Daoy (cell line): ENCODE measurements around the gene DACH1. TPM values are rescaled to one million over a fixed set of nuclear protein-coding genes. Genes with fewer than 3 reads are reported as not detected.

ENCODE experiments used
- DNase-seq: peaks from one replicate; pipeline ENCODE4 v3.0.0-alpha.2; 2015; ENCODE audit warnings: low read depth
- total RNA-seq: library from RNA; depleted of rRNA; stranded (reverse); fragments of >200 nt; shearing (Covaris generic); gene quantifications from 2 replicates; pipeline ENCODE4 v1.2.3, GENCODE V29; 2014

DACH1 gene
- total RNA-seq, 1 experiment from 2014 or later, result not detected

GRCh38 chr13:71583581-71583980, 283.4 kb downstream of the DACH1 start:
- no peak for DNase-seq

DNA sequence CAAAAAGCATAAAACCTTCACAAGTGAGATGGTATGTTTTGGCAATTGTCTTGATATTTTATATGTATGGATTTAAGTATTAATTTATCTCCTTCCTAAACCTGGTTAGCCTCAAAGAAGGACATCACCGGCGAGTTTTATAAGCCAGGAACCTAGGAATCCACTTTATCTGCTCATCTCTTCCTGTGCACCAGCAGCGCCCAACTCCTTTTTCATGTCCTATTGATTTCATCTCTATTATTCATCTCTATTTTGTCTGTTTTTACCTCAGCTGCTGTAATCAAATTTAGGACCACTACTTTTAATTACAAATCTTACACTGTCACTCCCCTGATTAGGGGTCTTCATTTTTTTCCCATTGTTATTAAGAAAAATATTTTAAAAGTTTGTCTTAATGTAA, 286.4 kb downstream of the DACH1 start:
- DNase-seq, result no peak

- no peak for DNase-seq
Observed at GRCh38 chr13:71578048-71578447, 289.0 kb downstream of the DACH1 start.

GRCh38 chr13:71577127-71577526, 289.9 kb downstream of the DACH1 start:
- DNase-seq, result no peak

DNA sequence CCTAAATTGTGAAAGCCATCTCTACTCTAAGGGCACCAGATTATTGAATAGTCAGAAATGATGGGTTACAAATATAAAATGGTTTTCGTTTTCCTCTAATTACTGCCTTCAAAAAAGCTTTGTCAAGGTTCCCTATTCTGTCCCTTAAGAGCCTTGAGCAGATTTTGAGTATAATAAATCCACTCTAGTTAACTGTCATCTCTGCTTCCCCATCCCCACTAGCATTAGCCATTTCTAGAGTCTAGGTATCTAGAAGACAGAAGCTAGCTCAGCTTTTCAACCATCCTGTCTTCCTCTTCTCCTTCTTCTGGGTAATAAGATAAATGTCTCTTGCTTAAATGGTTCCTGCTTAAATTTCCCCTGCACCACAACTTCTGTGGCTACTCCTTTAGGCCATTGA, 290.4 kb downstream of the DACH1 start:
- DNase-seq, result no peak

GRCh38 chr13:71546881-71547280, 320.1 kb downstream of the DACH1 start:
- no peak for DNase-seq

GRCh38 chr13:71540098-71540497, 326.9 kb downstream of the DACH1 start:
- no peak for DNase-seq

GRCh38 chr13:71536201-71536600, 330.8 kb downstream of the DACH1 start:
- DNase-seq, result no peak

- DNase-seq, result no peak
Observed at GRCh38 chr13:71524613-71525304, 342.2 kb downstream of the DACH1 start.

DNA sequence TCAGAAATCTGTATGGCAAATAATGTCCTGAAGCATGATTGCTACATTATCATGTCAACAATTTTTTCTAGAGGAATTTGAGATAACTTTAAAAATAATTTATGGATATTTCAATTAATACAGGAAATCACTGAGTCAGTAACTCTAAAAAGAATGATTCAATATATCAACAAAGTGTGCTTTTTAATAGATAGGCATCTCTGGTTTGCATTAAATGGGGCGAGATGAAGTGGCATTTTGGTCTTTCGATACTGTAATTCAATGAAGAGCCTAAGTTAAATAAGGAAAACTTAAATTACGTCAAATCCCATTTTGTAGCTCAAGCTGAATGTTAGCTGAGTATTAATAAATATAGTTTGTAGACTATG, 342.8 kb downstream of the DACH1 start:
- no peak for DNase-seq

DNA sequence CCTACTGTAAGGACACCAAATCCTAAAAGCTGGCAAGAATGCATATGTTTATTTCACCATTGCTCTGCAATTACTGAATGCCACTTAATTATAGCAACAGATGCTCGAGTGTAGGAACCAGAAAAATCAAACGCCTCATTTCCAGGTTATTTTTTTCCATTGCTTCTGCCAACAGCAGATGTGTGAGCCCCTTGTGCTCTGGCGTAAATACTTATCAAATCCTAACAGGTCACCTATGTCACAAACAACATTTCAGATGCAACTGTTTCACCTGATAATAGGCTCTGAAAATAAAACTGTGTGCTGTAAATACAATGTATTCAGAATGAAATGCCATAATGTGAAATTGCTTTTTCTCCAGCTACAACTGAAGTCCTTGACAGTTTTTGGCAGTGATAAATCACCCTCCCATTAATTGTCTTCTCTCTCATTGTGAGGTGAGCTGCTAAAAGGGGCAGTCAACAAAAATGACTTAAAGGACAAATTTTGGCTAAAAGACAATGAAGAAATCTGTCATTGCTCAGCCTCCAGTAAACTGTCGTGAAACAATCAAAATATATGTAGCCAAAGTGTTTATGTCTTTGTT, 344.0 kb downstream of the DACH1 start:
- DNase-seq, result no peak

DNA sequence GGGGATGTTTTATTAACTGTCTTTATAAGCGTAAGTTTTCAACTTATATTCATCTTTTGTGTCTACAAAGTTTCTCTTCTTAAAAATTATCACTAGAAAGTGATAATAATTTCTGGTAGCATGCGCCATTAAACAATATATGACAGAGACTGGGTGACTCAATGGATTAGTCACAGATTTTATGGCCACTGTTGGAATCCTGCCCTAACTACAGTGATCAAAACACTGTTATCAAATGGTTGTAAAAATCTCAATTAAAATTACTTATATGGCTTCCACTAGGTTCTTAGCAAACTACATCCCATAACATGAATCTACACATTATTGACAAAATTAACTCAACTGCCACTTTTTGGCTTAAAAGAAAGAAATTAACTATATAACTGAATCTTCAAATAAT, 350.0 kb downstream of the DACH1 start:
- DNase-seq, result no peak

GRCh38 chr13:71516521-71516920, 350.5 kb downstream of the DACH1 start:
- DNase-seq, result no peak

DNA sequence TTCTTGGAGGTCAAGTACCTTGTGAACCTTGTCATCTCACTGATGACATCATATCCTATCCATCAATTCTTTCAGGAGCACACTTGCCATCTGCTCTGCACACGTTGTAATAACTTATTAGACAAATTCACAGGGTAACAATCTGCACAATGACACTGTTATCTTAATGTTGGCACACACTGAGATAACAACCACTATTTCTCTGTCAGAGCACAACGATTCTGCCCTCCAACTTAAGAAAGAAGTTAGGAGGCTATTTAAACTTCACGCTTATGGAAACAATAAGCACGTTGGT, 351.3 kb downstream of the DACH1 start:
- DNase-seq, result no peak

GRCh38 chr13:71514900-71515743, 351.9 kb downstream of the DACH1 start:
- no peak for DNase-seq

DNA sequence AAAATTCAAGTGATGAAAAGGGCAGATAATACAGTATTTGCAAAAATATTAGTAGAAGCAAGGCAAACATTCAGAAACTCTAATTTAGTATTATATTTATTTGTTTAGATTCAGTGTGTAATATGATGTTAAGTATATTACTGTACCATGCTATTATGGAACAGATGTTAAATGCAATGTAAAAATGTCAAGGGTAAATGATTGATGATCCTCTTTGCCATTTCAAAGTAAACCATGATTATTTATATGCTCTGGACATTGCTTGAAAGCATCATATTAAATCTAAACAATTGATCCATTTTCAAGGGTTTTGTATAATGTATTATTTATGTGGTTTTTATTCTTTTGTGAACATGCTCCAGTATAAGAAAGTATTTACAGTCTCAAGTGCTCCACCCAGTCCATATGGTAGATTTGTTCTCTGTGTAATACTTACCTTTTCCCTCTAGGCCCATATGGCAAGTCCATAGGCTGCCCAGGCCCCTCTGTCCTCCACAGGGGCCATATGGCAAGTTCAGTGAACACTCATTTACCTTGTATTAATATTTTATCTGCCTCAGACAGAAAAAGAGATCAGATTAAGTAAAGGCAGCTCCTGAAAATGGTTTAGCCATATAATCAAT, 353.5 kb downstream of the DACH1 start:
- DNase-seq, result no peak

GRCh38 chr13:71503781-71504180, 363.2 kb downstream of the DACH1 start:
- no peak for DNase-seq

- no peak for DNase-seq
Observed at GRCh38 chr13:71499944-71500514, 367.0 kb downstream of the DACH1 start.

DNA sequence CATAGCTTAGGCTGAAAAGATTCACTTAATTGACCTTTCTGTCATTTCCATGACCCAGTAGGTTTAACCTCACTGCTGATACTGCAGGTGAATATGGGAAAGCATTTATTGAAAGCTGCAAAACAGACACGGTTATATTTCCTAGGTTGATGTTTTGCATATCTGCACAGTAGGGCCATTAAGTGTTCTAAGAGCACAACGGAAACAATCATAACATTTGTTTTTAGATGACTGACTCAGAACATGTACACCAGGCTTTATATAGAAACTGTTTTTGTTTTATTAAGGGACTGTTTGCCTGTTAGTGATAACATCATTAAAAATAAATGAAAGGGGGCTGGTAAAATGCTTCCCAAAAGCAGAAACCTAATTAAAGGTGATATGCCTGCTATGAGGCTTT, 367.8 kb downstream of the DACH1 start:
- no peak for DNase-seq

GRCh38 chr13:71493189-71493588, 373.8 kb downstream of the DACH1 start:
- no peak for DNase-seq

GRCh38 chr13:71492346-71492871, 374.6 kb downstream of the DACH1 start:
- no peak for DNase-seq

- DNase-seq, result no peak
Observed at GRCh38 chr13:71491010-71491409, 376.0 kb downstream of the DACH1 start.
